T-cell (primary cell): ENCODE data around the gene TGFBR2. TPM values are rescaled to one million over a fixed set of nuclear protein-coding genes. Genes with fewer than 3 reads are reported as not detected.
A peak's percentile ranks its signal among the peaks of the same experiment; 100 is the strongest.

ENCODE experiments used
- ATAC-seq, 4 experiments: fragments of 200-7000 bp in 3 of 4; fragments of 150-1000 bp in 1 of 4; cut with Tn5 transposase; replicated peaks in 1 of 4; 1 replicate in 3 of 4; 2 replicates in 1 of 4; pipeline ENCODE4 v1.10.0; 2021; ENCODE audit warnings: moderate library complexity in 3 of 4, mild to moderate bottlenecking in 2 of 4, moderate number of reproducible peaks in 1 of 4
- CTCF ChIA-PET, 2 donors: fragments of 300-600 bp; sonication (Branson Sonifier 250); formaldehyde crosslinking; loops; one replicate each; lab custom pipeline; 2022; ENCODE audit warnings: antibody characterized with exemption in 2 of 2; lab: Charles Lee
- POLR2A ChIA-PET, 2 donors: fragments of 300-600 bp; sonication (Branson Sonifier 250); formaldehyde crosslinking; loops; one replicate each; lab custom pipeline; 2022; ENCODE audit warnings: antibody characterized with exemption in 2 of 2; lab: Charles Lee
- DNase-seq, 35 experiments: peaks; one replicate each; pipeline versions ENCODE4 v3.0.0 to v3.0.0-alpha.2; 2013 to 2023
- H3K27ac ChIP-seq: one replicate; pipeline ENCODE4 v1.5.1; 2013; ENCODE audit warnings: low read length
- H3K27me3 ChIP-seq, 2 experiments: replicated peaks in 1 of 2; 1 replicate in 1 of 2; 2 replicates in 1 of 2; pipeline versions ENCODE4 v1.6.1 to v1.7.0; 2013; ENCODE audit warnings: low read length in 1 of 2, mixed read lengths in 1 of 2; ENCODE audit not compliant: control insufficient read depth in 2 of 2, insufficient read depth in 2 of 2; ENCODE audit errors: extremely low read depth in 1 of 2
- H3K36me3 ChIP-seq, 2 donors: 1 replicate in 1 of 2; 2 replicates in 1 of 2; pipeline versions ENCODE4 v1.6.1 to v1.7.0; 2013; ENCODE audit warnings: low read length in 1 of 2; ENCODE audit not compliant: control insufficient read depth in 2 of 2, insufficient read depth in 1 of 2; ENCODE audit errors: extremely low read depth in 1 of 2
- H3K4me1 ChIP-seq, 2 experiments: 1 replicate in 1 of 2; 2 replicates in 1 of 2; pipeline versions ENCODE4 v1.6.1 to v1.7.0; 2013; ENCODE audit warnings: low read length in 2 of 2, mixed read lengths in 1 of 2; ENCODE audit not compliant: insufficient read depth in 2 of 2, control insufficient read depth in 1 of 2; ENCODE audit errors: extremely low read depth in 1 of 2
- H3K4me3 ChIP-seq, 2 donors: 1 replicate in 1 of 2; 2 replicates in 1 of 2; pipeline versions ENCODE4 v1.5.1 to v1.7.0; 2013; ENCODE audit warnings: mild to moderate bottlenecking in 2 of 2, low read length in 1 of 2, moderate library complexity in 1 of 2; ENCODE audit not compliant: control insufficient read depth in 1 of 2; ENCODE audit errors: extremely low read depth in 1 of 2
- H3K9me3 ChIP-seq: 2 replicates; pipeline ENCODE4 v1.7.0; 2013
- H3K27ac Mint-ChIP-seq, 2 donors: one replicate each; pipeline ENCODE4 v1.8.0; 2020 to 2021; ENCODE audit warnings: mild to moderate bottlenecking in 2 of 2, mixed read lengths in 2 of 2
- H3K27me3 Mint-ChIP-seq, 2 donors: one replicate each; pipeline ENCODE4 v1.8.0; 2021 to 2022; ENCODE audit warnings: mixed read lengths in 2 of 2
- H3K36me3 Mint-ChIP-seq: one replicate; pipeline ENCODE4 v1.8.0; 2021; ENCODE audit warnings: mixed read lengths
- H3K4me1 Mint-ChIP-seq, 3 donors: one replicate each; pipeline ENCODE4 v1.8.0; 2020 to 2022; ENCODE audit warnings: mixed read lengths in 3 of 3, mild to moderate bottlenecking in 1 of 3
- H3K4me3 Mint-ChIP-seq, 3 donors: one replicate each; pipeline ENCODE4 v1.8.0; 2020 to 2022; ENCODE audit warnings: mild to moderate bottlenecking in 3 of 3, mixed read lengths in 3 of 3, moderate library complexity in 3 of 3
- H3K9me3 Mint-ChIP-seq, 3 donors: one replicate each; pipeline ENCODE4 v1.8.0; 2020 to 2022; ENCODE audit warnings: mixed read lengths in 3 of 3
- WGBS: methylation state at CpG from one replicate; pipeline ENCODE4 v1.1.5; 2013; ENCODE audit warnings: missing lambda C conversion rate; ENCODE audit not compliant: insufficient coverage; 5-methylcytosine and 5-hydroxymethylcytosine counted together
- total RNA-seq, 35 experiments: library from RNA in 6 of 35; stranded (reverse) in 6 of 35; fragments of 120-200 nt in 1 of 35; gene quantifications; one replicate each; pipeline versions ENCODE4 v1.2.1 to v1.2.4 and lab custom pipeline; 2013 to 2026

TGFBR2 gene
- total RNA-seq, 5 donors from 2014 or later (not counting 1 experiment from before 2014, with no cell fraction given): 114 to 145 (median 127) TPM

- H3K4me1 ChIP-seq: peaks cover 63 to 94% of the 10 kb centered on the region in 2 experiments
- H3K4me3 ChIP-seq: peak overlapping the region in 1 of 2 donors; percentile 33
- peaks cover 52% of the 10 kb centered on the region for H3K36me3 Mint-ChIP-seq
- CTCF ChIA-PET: interaction anchor here (0.6 to 1.7 kb wide), 15 partner anchors 9 to 309 kb away, joined by 3 to 25 read pairs (median 4); partner anchors contain the start of gene TGFBR2 (in 1 of the 2)
- H3K27ac ChIP-seq: peak overlapping the region; percentile 92
- H3K36me3 ChIP-seq: peaks cover 0 to 43% of the 10 kb centered on the region in 2 donors
- no peaks in the 10 kb centered on the region for H3K27me3 ChIP-seq
- H3K4me3 Mint-ChIP-seq: peak overlapping the region; percentile 17 to 74 (median 21)
- no peak for ATAC-seq
- peak overlapping the region; percentile 93 to 98 for H3K27ac Mint-ChIP-seq
- DNase-seq: no peak
- H3K27me3 Mint-ChIP-seq: no peaks in the 10 kb centered on the region
- peaks cover 95 to 97% (median 96%) of the 10 kb centered on the region in 3 donors for H3K4me1 Mint-ChIP-seq
- 26% methylated on average over 2 of the region's 4 CpGs for WGBS
- H3K9me3 Mint-ChIP-seq: no peaks in the 10 kb centered on the region
- POLR2A ChIA-PET: interaction anchor here (0.7 to 1.5 kb wide), 4 partner anchors 12 to 27 kb away, joined by 3 to 9 read pairs (median 4); no protein-coding TSS in a partner anchor
- H3K9me3 ChIP-seq: no peaks in the 10 kb centered on the region
Measured at GRCh38 chr3:30628205-30628900, 22.0 kb downstream of the TGFBR2 start.

DNA sequence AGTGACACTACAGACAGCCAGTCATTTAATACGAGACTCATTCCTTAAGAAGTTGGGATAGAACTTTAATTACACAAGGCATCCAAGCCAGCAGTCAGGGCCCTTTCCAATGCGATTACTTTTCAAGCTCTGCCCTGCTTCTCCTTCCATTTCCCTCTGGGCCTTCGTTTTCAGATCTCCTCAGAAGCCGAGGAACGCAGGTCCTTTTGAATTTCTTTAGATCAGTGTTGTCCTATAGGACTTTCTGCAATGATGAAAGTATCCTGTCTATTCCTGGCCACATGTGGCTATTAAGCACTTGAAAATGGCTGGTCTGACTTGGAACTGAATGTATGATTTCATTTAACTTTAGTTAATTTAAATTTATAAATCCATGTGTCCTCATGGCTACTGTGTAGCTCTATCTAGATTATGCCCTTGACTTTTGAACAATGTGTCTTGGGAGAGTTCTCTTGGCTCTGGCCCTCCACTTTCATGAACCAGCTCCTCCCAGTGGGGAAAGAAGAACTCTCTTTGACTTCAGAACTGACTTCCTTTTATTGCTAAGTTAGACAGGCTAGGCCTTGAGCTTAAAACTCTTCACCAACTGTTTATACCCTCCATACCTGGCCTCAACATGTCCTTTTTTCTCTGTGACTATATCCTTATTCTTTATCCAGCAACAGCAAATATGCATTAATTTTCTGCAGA is 22.6 kb downstream of the TGFBR2 start:
- H3K27me3 Mint-ChIP-seq: no peaks in the 10 kb centered on the region
- H3K4me1 Mint-ChIP-seq: peaks cover 91 to 96% (median 95%) of the 10 kb centered on the region in 3 donors
- H3K27ac ChIP-seq: peak overlapping the region; percentile 92
- peak overlapping the region; percentile 93 to 98 for H3K27ac Mint-ChIP-seq
- no peaks in the 10 kb centered on the region for H3K9me3 ChIP-seq
- peaks cover 47% of the 10 kb centered on the region for H3K36me3 Mint-ChIP-seq
- DNase-seq (peak in 8 of 35 experiments; percentile 18 to 70 (median 32)), ATAC-seq (peak in 1 of 4 experiments; percentile 28)
- H3K9me3 Mint-ChIP-seq: no peaks in the 10 kb centered on the region
- H3K4me1 ChIP-seq: peaks cover 63 to 96% of the 10 kb centered on the region in 2 experiments
- H3K36me3 ChIP-seq: peaks cover 0 to 38% of the 10 kb centered on the region in 2 donors
- ChIA-PET CTCF (interaction anchor here (0.6 to 1.7 kb wide), 20 partner anchors 8 to 390 kb away, joined by 3 to 25 read pairs (median 4); partner anchors contain the start of gene TGFBR2 (in 1 of the 2)), POLR2A (interaction anchor here (0.7 to 1.5 kb wide), 5 partner anchors 12 to 27 kb away, joined by 3 to 9 read pairs (median 4); no protein-coding TSS in a partner anchor)
- peak overlapping the region; percentile 41 to 74 (median 50) for H3K4me3 Mint-ChIP-seq
- no peaks in the 10 kb centered on the region for H3K27me3 ChIP-seq
- peak overlapping the region in 1 of 2 donors; percentile 33 for H3K4me3 ChIP-seq
- WGBS: 51% methylated on average over 2 of the region's 5 CpGs

DNA sequence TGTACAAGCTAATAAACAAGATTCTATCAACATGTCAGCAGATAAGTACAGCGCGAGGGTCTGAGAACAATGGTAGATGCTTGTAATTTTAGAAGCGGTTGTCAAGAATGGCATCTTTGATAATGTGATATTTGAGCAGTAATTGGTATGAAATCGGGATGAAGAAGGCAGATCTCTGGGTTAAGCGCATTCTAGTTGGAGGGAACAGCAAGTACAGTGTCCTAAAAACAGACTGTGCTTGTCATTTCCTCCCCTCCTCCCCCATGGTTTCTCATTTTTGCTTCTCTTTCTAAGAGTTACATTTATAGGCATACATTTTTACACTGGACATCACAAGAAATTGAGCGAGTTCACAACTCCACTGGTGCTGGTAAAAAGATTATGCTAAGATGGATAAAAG is 23.3 kb downstream of the TGFBR2 start:
- Histone ChIP-seq H3K27ac (peak overlapping the region; percentile 92), H3K9me3 (no peaks in the 10 kb centered on the region), H3K4me3 (peak overlapping the region in 1 of 2 donors; percentile 18), H3K27me3 (no peaks in the 10 kb centered on the region), H3K36me3 (peaks cover 0 to 36% of the 10 kb centered on the region in 2 donors), H3K4me1 (peaks cover 60 to 95% of the 10 kb centered on the region in 2 experiments)
- peak overlapping the region; percentile 41 to 74 (median 50) for H3K4me3 Mint-ChIP-seq
- peaks cover 42% of the 10 kb centered on the region for H3K36me3 Mint-ChIP-seq
- WGBS: 33% methylated on average over 2 of the region's 6 CpGs
- CTCF ChIA-PET: interaction anchor here (0.7 to 1.7 kb wide), 17 partner anchors 8 to 391 kb away, joined by 3 to 25 read pairs (median 4); no protein-coding TSS in a partner anchor
- POLR2A ChIA-PET: interaction anchor here (0.8 to 1.5 kb wide), 4 partner anchors 13 to 27 kb away, joined by 3 to 9 read pairs (median 4); no protein-coding TSS in a partner anchor
- no peak for ATAC-seq
- DNase-seq: no peak
- no peaks in the 10 kb centered on the region for H3K9me3 Mint-ChIP-seq
- peaks cover 91 to 96% (median 95%) of the 10 kb centered on the region in 3 donors for H3K4me1 Mint-ChIP-seq
- peak overlapping the region; percentile 93 to 98 for H3K27ac Mint-ChIP-seq
- no peaks in the 10 kb centered on the region for H3K27me3 Mint-ChIP-seq

- H3K4me1 Mint-ChIP-seq: peaks cover 91 to 99% (median 97%) of the 10 kb centered on the region in 3 donors
- H3K4me1 ChIP-seq: peaks cover 65 to 95% of the 10 kb centered on the region in 2 experiments
- WGBS: no CpG with 5 or more reads among the region's 2 CpGs
- no peaks in the 10 kb centered on the region for H3K9me3 ChIP-seq
- ATAC-seq: no peak
- ChIA-PET CTCF (interaction anchor here (0.6 to 1.7 kb wide), 10 partner anchors 15 to 431 kb away, joined by 3 to 25 read pairs (median 4); no protein-coding TSS in a partner anchor), POLR2A (interaction anchor here (0.5 to 1.5 kb wide), 4 partner anchors 17 to 97 kb away, joined by 4 to 12 read pairs (median 8); no protein-coding TSS in a partner anchor)
- peak overlapping the region; percentile 92 for H3K27ac ChIP-seq
- peak overlapping the region; percentile 93 to 98 for H3K27ac Mint-ChIP-seq
- H3K36me3 ChIP-seq: peaks cover 0 to 33% of the 10 kb centered on the region in 2 donors
- DNase-seq: no peak
- H3K27me3 Mint-ChIP-seq: no peaks in the 10 kb centered on the region
- H3K27me3 ChIP-seq: no peaks in the 10 kb centered on the region
- H3K9me3 Mint-ChIP-seq: no peaks in the 10 kb centered on the region
- peak overlapping the region; percentile 2 to 74 (median 50) for H3K4me3 Mint-ChIP-seq
- peaks cover 46% of the 10 kb centered on the region for H3K36me3 Mint-ChIP-seq
- H3K4me3 ChIP-seq: no peak overlapping the region
Measured at GRCh38 chr3:30630238-30631030, 24.0 kb downstream of the TGFBR2 start.

GRCh38 chr3:30631243-30631904 is 25.0 kb downstream of the TGFBR2 start:
- no peaks in the 10 kb centered on the region for H3K9me3 Mint-ChIP-seq
- Histone ChIP-seq H3K9me3 (no peaks in the 10 kb centered on the region), H3K27ac (peak overlapping the region; percentile 92), H3K4me3 (peak overlapping the region; percentile 3 to 10), H3K27me3 (no peaks in the 10 kb centered on the region), H3K36me3 (peaks cover 0 to 24% of the 10 kb centered on the region in 2 donors), H3K4me1 (peaks cover 64 to 96% of the 10 kb centered on the region in 2 experiments)
- peak overlapping the region; percentile 93 to 98 for H3K27ac Mint-ChIP-seq
- H3K36me3 Mint-ChIP-seq: peaks cover 42% of the 10 kb centered on the region
- CTCF ChIA-PET: interaction anchor here in 1 of 2 donors (0.6 to 1.6 kb wide), 8 partner anchors 18 to 1481 kb away, joined by 3 to 10 read pairs (median 4); no protein-coding TSS in a partner anchor
- peaks cover 91 to 99% (median 98%) of the 10 kb centered on the region in 3 donors for H3K4me1 Mint-ChIP-seq
- H3K27me3 Mint-ChIP-seq: no peaks in the 10 kb centered on the region
- H3K4me3 Mint-ChIP-seq: peak overlapping the region; percentile 68 to 74 (median 73)
- peak in 28 of 35 experiments; percentile 21 to 82 (median 42) for DNase-seq
- WGBS: 0% methylated on average over 1 of the region's 7 CpGs
- peak; percentile 81 to 85 (median 84) for ATAC-seq
- POLR2A ChIA-PET: interaction anchor here (0.5 to 1.1 kb wide), 7 partner anchors 22 to 195 kb away, joined by 3 to 12 read pairs (median 4); no protein-coding TSS in a partner anchor
